ENCODE results near the gene TRAF3IP1. TPM values are rescaled to one million over a fixed set of nuclear protein-coding genes. Genes with fewer than 3 reads are reported as not detected.

Gene TRAF3IP1
- total and polyA plus RNA-seq, 2 donors (not counting 1 experiment from before 2014, with no cell fraction given) = 1.4 to 15.5 TPM

DNA sequence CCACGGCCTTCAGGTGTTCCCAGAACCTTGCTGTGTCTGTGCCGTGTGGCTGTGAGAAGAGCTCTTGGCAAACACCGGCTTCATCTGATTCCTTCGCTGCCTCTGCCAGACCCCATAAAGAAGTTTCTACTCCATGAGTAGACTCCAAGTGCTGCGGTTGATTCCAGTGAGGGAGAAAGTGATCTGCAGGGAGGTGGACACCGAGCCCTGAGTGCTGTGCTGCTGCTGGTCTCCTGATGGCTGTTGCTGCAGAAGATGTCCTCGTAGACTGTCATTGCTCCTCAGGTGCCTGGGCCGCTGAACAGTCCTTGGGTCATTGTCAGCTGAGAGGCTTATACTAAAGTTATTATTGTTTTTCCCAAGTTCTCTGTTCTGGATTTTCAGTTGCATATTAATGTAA, 126.1 kb downstream of the TRAF3IP1 start:
- Histone ChIP-seq H2AFZ (ENCODE audit: insufficient read depth, low read depth, low read length, poor library complexity, severe bottlenecking) (no peak overlapping the region), H3K9ac (ENCODE audit: low read length) (no peak overlapping the region), H4K20me1 (ENCODE audit: control insufficient read depth, insufficient read depth, low read length, poor library complexity, severe bottlenecking) (peaks cover 76% of the 10 kb centered on the region), H3K27ac (ENCODE audit: low read length in 2 of 2) (no peak overlapping the region), H3K4me1 (ENCODE audit: control insufficient read depth in 2 of 2, insufficient read depth in 2 of 2, low read length in 2 of 2) (no peaks in the 10 kb centered on the region), H3K9me3 (ENCODE audit: control extremely low read depth in 1 of 3, control insufficient read depth in 2 of 3, insufficient read depth in 1 of 3, low read length in 2 of 3) (no peaks in the 10 kb centered on the region), H3K27me3 (replicated peaks in 1 of 4; ENCODE audit: control extremely low read depth in 1 of 4, control insufficient read depth in 3 of 4, insufficient read depth in 4 of 4, low read length in 3 of 4) (no peaks in the 10 kb centered on the region), H3K36me3 (replicated peaks in 1 of 2; ENCODE audit: control extremely low read depth in 1 of 2, control insufficient read depth in 1 of 2, extremely low read depth in 1 of 2, insufficient read depth in 2 of 2, low read length in 1 of 2) (peaks cover 9 to 78% of the 10 kb centered on the region in 2 experiments), H3K79me2 (ENCODE audit: control insufficient read depth, insufficient read depth, low read length) (peaks cover 67% of the 10 kb centered on the region), H3K4me2 (replicated peaks; ENCODE audit: low read depth, low read length, poor library complexity, severe bottlenecking) (no peak overlapping the region), H3K4me3 (ENCODE audit: control extremely low read depth in 1 of 5, extremely low read depth in 1 of 5, insufficient read depth in 1 of 5, low read depth in 2 of 5, low read length in 4 of 5) (no peak overlapping the region)
- intact Hi-C loops (cut with micrococcal nuclease) = no loop called here
- no peak for TF ChIP-seq EZH2 (IDR thresholded peaks at IDR 0.05; ENCODE audit: borderline replicate concordance, insufficient read depth, low read depth, low read length, poor library complexity, severe bottlenecking)
- TF ChIP-seq, protein P1, sequence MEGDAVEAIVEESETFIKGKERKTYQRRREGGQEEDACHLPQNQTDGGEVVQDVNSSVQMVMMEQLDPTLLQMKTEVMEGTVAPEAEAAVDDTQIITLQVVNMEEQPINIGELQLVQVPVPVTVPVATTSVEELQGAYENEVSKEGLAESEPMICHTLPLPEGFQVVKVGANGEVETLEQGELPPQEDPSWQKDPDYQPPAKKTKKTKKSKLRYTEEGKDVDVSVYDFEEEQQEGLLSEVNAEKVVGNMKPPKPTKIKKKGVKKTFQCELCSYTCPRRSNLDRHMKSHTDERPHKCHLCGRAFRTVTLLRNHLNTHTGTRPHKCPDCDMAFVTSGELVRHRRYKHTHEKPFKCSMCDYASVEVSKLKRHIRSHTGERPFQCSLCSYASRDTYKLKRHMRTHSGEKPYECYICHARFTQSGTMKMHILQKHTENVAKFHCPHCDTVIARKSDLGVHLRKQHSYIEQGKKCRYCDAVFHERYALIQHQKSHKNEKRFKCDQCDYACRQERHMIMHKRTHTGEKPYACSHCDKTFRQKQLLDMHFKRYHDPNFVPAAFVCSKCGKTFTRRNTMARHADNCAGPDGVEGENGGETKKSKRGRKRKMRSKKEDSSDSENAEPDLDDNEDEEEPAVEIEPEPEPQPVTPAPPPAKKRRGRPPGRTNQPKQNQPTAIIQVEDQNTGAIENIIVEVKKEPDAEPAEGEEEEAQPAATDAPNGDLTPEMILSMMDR (IDR thresholded peaks at IDR 0.05) = no peak
- no peaks in the 10 kb centered on the region for H3K27me3 Mint-ChIP-seq
- no peak overlapping the region for H3K27ac Mint-ChIP-seq
- ATAC-seq (ENCODE audit: low read depth) (no peak), DNase-seq (no peak)
- H3K4me3 Mint-ChIP-seq = no peak overlapping the region
- peaks cover 14% of the 10 kb centered on the region for H3K4me1 Mint-ChIP-seq
- 98% methylated on average over 5 of the region's 8 CpGs for WGBS (ENCODE audit: insufficient coverage)
- CTCF ChIA-PET = no interaction called here
- H3K9me3 Mint-ChIP-seq (ENCODE audit: insufficient read depth) = no peaks in the 10 kb centered on the region
- POLR2A ChIA-PET = no interaction called here

DNA sequence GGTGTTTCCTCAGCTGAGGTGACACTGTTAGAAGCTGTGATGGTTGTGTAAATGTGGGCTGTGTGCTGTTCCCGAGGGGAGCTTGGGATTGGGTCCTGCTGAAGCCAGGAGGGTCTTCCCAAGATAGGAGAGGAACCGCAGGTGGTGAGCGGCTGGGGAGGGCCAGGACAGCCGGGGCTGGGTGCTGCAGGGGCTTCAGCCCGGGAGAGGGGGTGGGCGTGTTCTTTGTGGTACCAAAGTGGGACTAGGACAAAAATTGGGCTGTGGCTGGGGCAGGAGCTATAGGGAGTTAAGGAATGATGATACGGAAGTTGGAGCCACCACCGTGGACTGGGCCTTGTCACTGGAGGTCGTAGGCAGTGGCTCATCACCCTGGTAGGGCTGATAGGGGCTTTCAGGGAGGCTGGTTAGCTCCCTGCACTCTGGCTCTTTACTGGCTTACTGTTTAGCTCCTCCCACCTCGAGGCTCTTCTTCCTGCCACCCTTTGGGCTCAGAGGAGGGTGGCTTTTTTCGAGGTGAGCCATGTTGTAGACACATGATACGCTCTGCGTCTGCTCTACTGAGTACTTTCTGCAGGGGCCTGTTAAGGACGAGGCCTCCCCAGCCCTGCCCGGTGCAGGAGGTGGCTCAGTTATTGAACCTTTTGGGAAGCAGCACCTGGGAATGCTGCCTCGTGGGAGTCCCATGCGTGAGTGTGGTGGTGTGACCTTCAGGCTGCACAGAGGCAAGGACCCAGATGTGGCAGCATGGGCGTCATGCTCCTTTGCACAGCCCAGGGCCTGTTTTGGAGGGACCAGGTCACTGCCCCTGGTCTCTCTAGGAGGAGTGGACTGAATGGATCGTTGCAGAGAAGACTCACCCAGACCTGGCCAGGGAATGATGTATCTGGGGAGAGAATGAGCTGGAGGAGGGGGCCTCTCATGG, 128.0 kb downstream of the TRAF3IP1 start:
- H3K27me3 Mint-ChIP-seq = no peaks in the 10 kb centered on the region
- no peak overlapping the region for H3K27ac Mint-ChIP-seq
- no peaks in the 10 kb centered on the region for H3K27me3 ChIP-seq (replicated peaks in 1 of 4; ENCODE audit: control extremely low read depth in 1 of 4, control insufficient read depth in 3 of 4, insufficient read depth in 4 of 4, low read length in 3 of 4)
- H3K4me1 Mint-ChIP-seq = peaks cover 3% of the 10 kb centered on the region
- 93% methylated on average over 17 of the region's 19 CpGs for WGBS (ENCODE audit: insufficient coverage)
- no peak overlapping the region for H3K4me3 ChIP-seq (ENCODE audit: control extremely low read depth in 1 of 5, extremely low read depth in 1 of 5, insufficient read depth in 1 of 5, low read depth in 2 of 5, low read length in 4 of 5)
- DNase-seq (no peak), ATAC-seq (ENCODE audit: low read depth) (no peak)
- peaks cover 6 to 87% of the 10 kb centered on the region in 2 experiments for H3K36me3 ChIP-seq (replicated peaks in 1 of 2; ENCODE audit: control extremely low read depth in 1 of 2, control insufficient read depth in 1 of 2, extremely low read depth in 1 of 2, insufficient read depth in 2 of 2, low read length in 1 of 2)
- no peak overlapping the region for H3K4me3 Mint-ChIP-seq
- H3K9me3 Mint-ChIP-seq (ENCODE audit: insufficient read depth) = no peaks in the 10 kb centered on the region
- H3K4me1 ChIP-seq (ENCODE audit: control insufficient read depth in 2 of 2, insufficient read depth in 2 of 2, low read length in 2 of 2) = no peaks in the 10 kb centered on the region
- no peak overlapping the region for H2AFZ ChIP-seq (ENCODE audit: insufficient read depth, low read depth, low read length, poor library complexity, severe bottlenecking)
- H3K4me2 ChIP-seq (replicated peaks; ENCODE audit: low read depth, low read length, poor library complexity, severe bottlenecking) = no peak overlapping the region
- intact Hi-C loops (cut with micrococcal nuclease) = no loop called here
- peaks cover 57% of the 10 kb centered on the region for H4K20me1 ChIP-seq (ENCODE audit: control insufficient read depth, insufficient read depth, low read length, poor library complexity, severe bottlenecking)
- no peak overlapping the region for H3K27ac ChIP-seq (ENCODE audit: low read length in 2 of 2)
- H3K9me3 ChIP-seq (ENCODE audit: control extremely low read depth in 1 of 3, control insufficient read depth in 2 of 3, insufficient read depth in 1 of 3, low read length in 2 of 3) = no peaks in the 10 kb centered on the region
- H3K79me2 ChIP-seq (ENCODE audit: control insufficient read depth, insufficient read depth, low read length) = peaks cover 51% of the 10 kb centered on the region
- TF ChIP-seq, protein P1 (IDR thresholded peaks at IDR 0.05) = no peak
- TF ChIP-seq EZH2 (IDR thresholded peaks at IDR 0.05; ENCODE audit: borderline replicate concordance, insufficient read depth, low read depth, low read length, poor library complexity, severe bottlenecking) = no peak
- ChIA-PET CTCF (interaction anchor here (1.7 kb wide), 1 partner anchor 13 kb away, joined by 5 read pairs; no protein-coding TSS in a partner anchor), POLR2A (no interaction called here)
- H3K9ac ChIP-seq (ENCODE audit: low read length) = no peak overlapping the region

All from B cell (primary cell).